RWPE2 (cell line): ENCODE data around the gene ARL14.

ENCODE experiments used
- ATAC-seq: fragments of 200-7000 bp; cut with Tn5 transposase; 3 replicates; pipeline ENCODE4 v1.9.1; 2021; ENCODE audit warnings: low read depth
- DNase-seq: peaks from one replicate; pipeline ENCODE4 v3.0.0-alpha.2; 2020; ENCODE audit warnings: low spot score
- H3K27ac ChIP-seq: fragments of 450-650 bp; 2 replicates; pipeline ENCODE4 v1.5.1; 2017; ENCODE audit warnings: mild to moderate bottlenecking; ENCODE audit not compliant: poor library complexity, severe bottlenecking
- H3K27me3 ChIP-seq: fragments of 250-450 bp; sonication (Bioruptor Pico); 2 replicates; pipeline ENCODE4 v1.5.1; 2021; ENCODE audit warnings: mild to moderate bottlenecking, moderate library complexity; ENCODE audit not compliant: insufficient read depth, poor library complexity, severe bottlenecking
- H3K36me3 ChIP-seq: fragments of 250-450 bp; sonication (Bioruptor Pico); 2 replicates; pipeline ENCODE4 v1.5.1; 2020; ENCODE audit warnings: low read depth, mild to moderate bottlenecking, moderate library complexity
- H3K4me1 ChIP-seq: fragments of 250-450 bp; sonication (Bioruptor Pico); 2 replicates; pipeline ENCODE4 v1.5.1; 2021; ENCODE audit warnings: mild to moderate bottlenecking, moderate library complexity; ENCODE audit not compliant: insufficient read depth, poor library complexity, severe bottlenecking
- H3K4me3 ChIP-seq: fragments of 250-450 bp; sonication (Bioruptor Pico); 2 replicates; pipeline ENCODE4 v1.5.1; 2021; ENCODE audit warnings: mild to moderate bottlenecking, moderate library complexity; ENCODE audit not compliant: severe bottlenecking
- H3K9me3 ChIP-seq: fragments of 250-450 bp; sonication (Bioruptor Pico); 2 replicates; pipeline ENCODE4 v1.5.1; 2021; ENCODE audit warnings: mild to moderate bottlenecking, moderate library complexity; ENCODE audit not compliant: severe bottlenecking
- CTCF ChIP-seq: fragments of 450-650 bp; IDR thresholded peaks from one replicate; pipeline ENCODE4 v1.5.1; 2017; ENCODE audit warnings: mild to moderate bottlenecking, moderate library complexity; ENCODE audit not compliant: poor library complexity, severe bottlenecking

The ARL14 gene

GRCh38 chr3:160665231-160665630 is 11.7 kb upstream of the ARL14 start:
- H3K27ac ChIP-seq: no peak overlapping the region
- no peak overlapping the region for H3K4me3 ChIP-seq
- no peaks in the 10 kb centered on the region for H3K27me3 ChIP-seq
- H3K4me1 ChIP-seq: peaks cover 25% of the 10 kb centered on the region
- H3K9me3 ChIP-seq: no peaks in the 10 kb centered on the region
- no peak for DNase-seq
- no peaks in the 10 kb centered on the region for H3K36me3 ChIP-seq
- TF ChIP-seq CTCF: no peak
- no peak for ATAC-seq

- peaks cover 27% of the 10 kb centered on the region for H3K4me1 ChIP-seq
- H3K27ac ChIP-seq: peak overlapping the region; percentile 26
- H3K9me3 ChIP-seq: no peaks in the 10 kb centered on the region
- ATAC-seq: peak; percentile 79
- TF ChIP-seq CTCF: no peak
- no peak for DNase-seq
- H3K27me3 ChIP-seq: no peaks in the 10 kb centered on the region
- no peaks in the 10 kb centered on the region for H3K36me3 ChIP-seq
- no peak overlapping the region for H3K4me3 ChIP-seq
These were observed 11.0 kb upstream of the ARL14 start for GRCh38 chr3:160665784-160666526.

GRCh38 chr3:160667452-160667851 is 9.5 kb upstream of the ARL14 start:
- DNase-seq (no peak), ATAC-seq (peak; percentile 86)
- H3K4me3 ChIP-seq: no peak overlapping the region
- no peak for TF ChIP-seq CTCF
- peaks cover 27% of the 10 kb centered on the region for H3K4me1 ChIP-seq
- H3K36me3 ChIP-seq: no peaks in the 10 kb centered on the region
- no peaks in the 10 kb centered on the region for H3K27me3 ChIP-seq
- no peaks in the 10 kb centered on the region for H3K9me3 ChIP-seq
- H3K27ac ChIP-seq: peak overlapping the region; percentile 26

GRCh38 chr3:160668454-160668853 is 8.5 kb upstream of the ARL14 start:
- ATAC-seq (no peak), DNase-seq (no peak)
- H3K36me3 ChIP-seq: no peaks in the 10 kb centered on the region
- no peaks in the 10 kb centered on the region for H3K27me3 ChIP-seq
- no peaks in the 10 kb centered on the region for H3K9me3 ChIP-seq
- no peak for TF ChIP-seq CTCF
- H3K27ac ChIP-seq: peak overlapping the region; percentile 26
- H3K4me3 ChIP-seq: no peak overlapping the region
- H3K4me1 ChIP-seq: peaks cover 27% of the 10 kb centered on the region

- H3K27ac ChIP-seq: no peak overlapping the region
- H3K36me3 ChIP-seq: no peaks in the 10 kb centered on the region
- no peaks in the 10 kb centered on the region for H3K9me3 ChIP-seq
- H3K4me3 ChIP-seq: no peak overlapping the region
- DNase-seq (no peak), ATAC-seq (no peak)
- no peaks in the 10 kb centered on the region for H3K27me3 ChIP-seq
- TF ChIP-seq CTCF: no peak
- H3K4me1 ChIP-seq: peaks cover 32% of the 10 kb centered on the region
These were observed 5.7 kb upstream of the ARL14 start for GRCh38 chr3:160671231-160671630.
